SK-N-SH (cell line): ENCODE results near the gene GABRG3.

ENCODE experiments used
- CTCF ChIP-seq: fragments of 200-600 bp; sonication (generic); IDR thresholded peaks from 2 replicates; pipeline ENCODE4 v1.6.1; 2017; ENCODE audit warnings: antibody characterized with exemption, mild to moderate bottlenecking, moderate library complexity
- RAD21 ChIP-seq: IDR thresholded peaks from 2 replicates; pipeline ENCODE4 v1.6.1; 2012; ENCODE audit warnings: mild to moderate bottlenecking, low read length

GRCh38 chr15:27273506-27273905 lies 302.5 kb downstream of the GABRG3 start:
- no peak for TF ChIP-seq CTCF
- no peak for TF ChIP-seq RAD21
